Tongue (tissue), 2 donors: ENCODE results near the gene CSMD2. TPM values are rescaled to one million over a fixed set of nuclear protein-coding genes. Genes with fewer than 3 reads are reported as not detected.

Source experiments
- DNase-seq: peaks from one replicate; pipeline ENCODE4 v3.0.0-alpha.2; 2015
- total RNA-seq: library from RNA; depleted of rRNA; stranded (reverse); fragments of >200 nt; gene quantifications from one replicate; pipeline ENCODE4 v1.2.3, GENCODE V29; 2014

The CSMD2 gene
- total RNA-seq, 1 donor from 2014 or later: 2.1 TPM

- DNase-seq: peak; percentile 24
Observed at GRCh38 chr1:33997127-33998036, 167.6 kb downstream of the CSMD2 start.

GRCh38 chr1:33996281-33996680, 168.7 kb downstream of the CSMD2 start:
- DNase-seq: no peak

- no peak for DNase-seq
Observed at GRCh38 chr1:33993301-33993700, 171.7 kb downstream of the CSMD2 start.

GRCh38 chr1:33990281-33990680, 174.7 kb downstream of the CSMD2 start:
- DNase-seq: no peak

- DNase-seq: no peak
Observed at GRCh38 chr1:33988161-33988560, 176.9 kb downstream of the CSMD2 start.

GRCh38 chr1:33986390-33987095, 178.5 kb downstream of the CSMD2 start:
- DNase-seq: peak; percentile 47

GRCh38 chr1:33985656-33986055, 179.4 kb downstream of the CSMD2 start:
- DNase-seq: peak; percentile 24

GRCh38 chr1:33984906-33985565, 180.0 kb downstream of the CSMD2 start:
- peak; percentile 63 for DNase-seq

- no peak for DNase-seq
Observed at GRCh38 chr1:33982419-33982818, 182.6 kb downstream of the CSMD2 start.

GRCh38 chr1:33979341-33979740, 185.7 kb downstream of the CSMD2 start:
- DNase-seq: no peak

- no peak for DNase-seq
Observed at GRCh38 chr1:33975961-33976360, 189.1 kb downstream of the CSMD2 start.

- peak; percentile 20 for DNase-seq
Observed at GRCh38 chr1:33973799-33974545, 191.1 kb downstream of the CSMD2 start.

- peak; percentile 71 for DNase-seq
Observed at GRCh38 chr1:33972676-33973395, 192.2 kb downstream of the CSMD2 start.

- no peak for DNase-seq
Observed at GRCh38 chr1:33971913-33972312, 193.1 kb downstream of the CSMD2 start.

- peak; percentile 6 for DNase-seq
Observed at GRCh38 chr1:33971018-33971710, 193.9 kb downstream of the CSMD2 start.

- DNase-seq: no peak
Observed at GRCh38 chr1:33970148-33970825, 194.7 kb downstream of the CSMD2 start.

GRCh38 chr1:33966346-33967141, 198.5 kb downstream of the CSMD2 start:
- peak; percentile 49 for DNase-seq

- DNase-seq: no peak
Observed at GRCh38 chr1:33965086-33965485, 199.9 kb downstream of the CSMD2 start.

- no peak for DNase-seq
Observed at GRCh38 chr1:33962061-33962460, 203.0 kb downstream of the CSMD2 start.
